PFSK-1 (cell line): Measurements from ENCODE around the gene LRATD1.

Experiments
- FOXP2 ChIP-seq: optimal IDR thresholded peaks from 2 replicates; pipeline ENCODE3; 2011; ENCODE audit warnings: borderline replicate concordance, control low read depth, inconsistent platforms; ENCODE audit not compliant: insufficient read depth; ENCODE audit errors: extremely low read length, extremely low read depth
- POLR2AphosphoS5 ChIP-seq: IDR thresholded peaks from 2 replicates; pipeline ENCODE4 v1.6.1; 2012; ENCODE audit warnings: low read depth, mild to moderate bottlenecking, control low read depth, low read length, moderate library complexity
- REST ChIP-seq, 2 experiments: IDR thresholded peaks; 2 replicates each; pipeline versions ENCODE4 v1.6.1 to v1.8.0; 2011 to 2012; ENCODE audit warnings: low read depth in 2 of 2, low read length in 2 of 2, control low read depth in 1 of 2, inconsistent platforms in 1 of 2, mild to moderate bottlenecking in 1 of 2, moderate library complexity in 1 of 2; ENCODE audit not compliant: insufficient read depth in 1 of 2
- SIN3A ChIP-seq: IDR thresholded peaks from 2 replicates; pipeline ENCODE4 v1.6.1; 2012; ENCODE audit warnings: mild to moderate bottlenecking, low read length, moderate library complexity, borderline replicate concordance; ENCODE audit not compliant: insufficient read depth
- TAF1 ChIP-seq: IDR thresholded peaks from 2 replicates; pipeline ENCODE4 v1.6.1; 2012; ENCODE audit warnings: low read length, control low read depth, borderline replicate concordance; ENCODE audit not compliant: insufficient read depth

LRATD1 gene

GRCh38 chr2:14601156-14601770, 31.3 kb upstream of the LRATD1 start:
- TF ChIP-seq SIN3A (no peak), FOXP2 (no peak), TAF1 (no peak), REST (IDR thresholded peaks at IDR 0.05; ENCODE audit: insufficient read depth in 1 of 2, low read depth in 2 of 2, low read length in 2 of 2) (no peak), POLR2AphosphoS5 (no peak)

GRCh38 chr2:14602309-14602708, 30.2 kb upstream of the LRATD1 start:
- TF ChIP-seq SIN3A (no peak), POLR2AphosphoS5 (no peak), TAF1 (no peak), REST (IDR thresholded peaks at IDR 0.05; ENCODE audit: insufficient read depth in 1 of 2, low read depth in 2 of 2, low read length in 2 of 2) (no peak), FOXP2 (no peak)

GRCh38 chr2:14603676-14604075, 28.8 kb upstream of the LRATD1 start:
- no peak for TF ChIP-seq REST (IDR thresholded peaks at IDR 0.05; ENCODE audit: insufficient read depth in 1 of 2, low read depth in 2 of 2, low read length in 2 of 2)
- no peak for TF ChIP-seq SIN3A
- no peak for TF ChIP-seq POLR2AphosphoS5
- no peak for TF ChIP-seq TAF1
- no peak for TF ChIP-seq FOXP2

GRCh38 chr2:14608245-14608644, 24.3 kb upstream of the LRATD1 start:
- no peak for TF ChIP-seq SIN3A
- no peak for TF ChIP-seq FOXP2
- TF ChIP-seq POLR2AphosphoS5: no peak
- TF ChIP-seq TAF1: no peak
- TF ChIP-seq REST (IDR thresholded peaks at IDR 0.05; ENCODE audit: insufficient read depth in 1 of 2, low read depth in 2 of 2, low read length in 2 of 2): no peak

- TF ChIP-seq REST (IDR thresholded peaks at IDR 0.05; ENCODE audit: insufficient read depth in 1 of 2, low read depth in 2 of 2, low read length in 2 of 2) (no peak), TAF1 (no peak), SIN3A (no peak), POLR2AphosphoS5 (no peak), FOXP2 (no peak)
Measured at GRCh38 chr2:14614017-14614416, 18.5 kb upstream of the LRATD1 start.
